Measurements from ENCODE around the gene CACNA1H.

CACNA1H gene

DNA sequence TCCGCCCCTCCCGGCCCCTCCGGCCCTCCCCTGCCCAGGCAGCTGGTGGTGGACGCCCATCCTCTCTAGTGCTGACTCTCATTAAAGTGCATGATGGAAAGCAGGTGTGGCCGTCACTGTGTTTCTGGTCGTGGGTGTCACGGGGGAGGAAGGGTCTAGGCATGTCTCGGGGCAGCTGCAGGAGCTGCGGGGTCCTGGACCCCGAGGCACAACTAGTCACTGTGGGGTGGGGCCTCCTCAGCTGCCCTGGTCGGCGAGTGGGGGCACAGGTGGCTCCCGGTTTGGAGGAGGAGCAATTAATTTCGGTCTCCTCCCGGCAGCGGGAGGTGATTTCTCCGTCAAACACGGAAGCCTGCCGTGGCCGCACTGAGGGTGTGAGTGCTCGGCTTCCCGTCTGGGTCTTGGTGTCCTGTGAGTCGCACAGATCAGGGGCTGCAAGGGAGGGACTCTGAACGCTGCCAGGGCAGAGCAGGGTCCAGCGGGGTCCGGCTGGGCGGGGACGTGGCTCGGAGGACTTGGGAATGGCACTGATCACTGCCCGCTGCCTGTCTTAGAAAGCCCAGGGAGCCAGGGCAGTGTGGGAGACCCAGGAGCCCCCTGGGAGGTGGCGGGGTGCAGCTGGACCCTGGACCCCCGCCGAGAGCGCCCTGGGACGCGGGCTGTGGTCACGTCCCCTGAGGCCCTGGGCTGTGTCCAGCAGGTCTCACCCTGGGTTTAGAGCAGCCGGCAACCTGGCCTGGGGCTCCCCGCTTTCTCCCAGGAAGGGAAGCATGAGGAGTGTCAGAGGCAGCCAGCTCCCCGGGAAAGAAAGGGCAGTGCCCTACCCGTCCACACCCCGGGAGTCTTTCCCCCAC, 106.2 kb downstream of the CACNA1H start:
- Histone ChIP-seq H3K27ac (ENCODE audit: low read depth, low read length) (no peak overlapping the region), H3K4me3 (ENCODE audit: insufficient read depth, low read length, poor library complexity, severe bottlenecking) (no peak overlapping the region), H3K36me3 (ENCODE audit: low read length) (no peaks in the 10 kb centered on the region), H3F3A (ENCODE audit: insufficient read depth) (no peaks in the 10 kb centered on the region), H3K27me3 (ENCODE audit: low read length) (no peaks in the 10 kb centered on the region), H2AFZ (ENCODE audit: low read depth, low read length, severe bottlenecking) (no peak overlapping the region), H3K9me2 (replicated peaks; ENCODE audit: insufficient read depth, low read length) (no peaks in the 10 kb centered on the region), H3K9me3 (ENCODE audit: insufficient read depth, low read length) (0 out of 2 replicates have a peak, but pooled peaks cover under 1% of the 10 kb centered on the region), H3K4me2 (ENCODE audit: low read depth, low read length, poor library complexity, severe bottlenecking) (no peak overlapping the region), H3K9ac (ENCODE audit: low read length) (no peak overlapping the region), H3K79me2 (ENCODE audit: insufficient read depth, low read length) (no peaks in the 10 kb centered on the region), H4K20me1 (ENCODE audit: low read depth, low read length) (no peaks in the 10 kb centered on the region)
- TF ChIP-seq, protein P1, sequence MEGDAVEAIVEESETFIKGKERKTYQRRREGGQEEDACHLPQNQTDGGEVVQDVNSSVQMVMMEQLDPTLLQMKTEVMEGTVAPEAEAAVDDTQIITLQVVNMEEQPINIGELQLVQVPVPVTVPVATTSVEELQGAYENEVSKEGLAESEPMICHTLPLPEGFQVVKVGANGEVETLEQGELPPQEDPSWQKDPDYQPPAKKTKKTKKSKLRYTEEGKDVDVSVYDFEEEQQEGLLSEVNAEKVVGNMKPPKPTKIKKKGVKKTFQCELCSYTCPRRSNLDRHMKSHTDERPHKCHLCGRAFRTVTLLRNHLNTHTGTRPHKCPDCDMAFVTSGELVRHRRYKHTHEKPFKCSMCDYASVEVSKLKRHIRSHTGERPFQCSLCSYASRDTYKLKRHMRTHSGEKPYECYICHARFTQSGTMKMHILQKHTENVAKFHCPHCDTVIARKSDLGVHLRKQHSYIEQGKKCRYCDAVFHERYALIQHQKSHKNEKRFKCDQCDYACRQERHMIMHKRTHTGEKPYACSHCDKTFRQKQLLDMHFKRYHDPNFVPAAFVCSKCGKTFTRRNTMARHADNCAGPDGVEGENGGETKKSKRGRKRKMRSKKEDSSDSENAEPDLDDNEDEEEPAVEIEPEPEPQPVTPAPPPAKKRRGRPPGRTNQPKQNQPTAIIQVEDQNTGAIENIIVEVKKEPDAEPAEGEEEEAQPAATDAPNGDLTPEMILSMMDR (IDR thresholded peaks at IDR 0.05; ENCODE audit: insufficient read depth, low read length, poor library complexity, severe bottlenecking), result no peak
- no peak for TF ChIP-seq EZH2phosphoT487 (conservative IDR thresholded peaks at IDR 0.05; ENCODE audit: low read length)

DNA sequence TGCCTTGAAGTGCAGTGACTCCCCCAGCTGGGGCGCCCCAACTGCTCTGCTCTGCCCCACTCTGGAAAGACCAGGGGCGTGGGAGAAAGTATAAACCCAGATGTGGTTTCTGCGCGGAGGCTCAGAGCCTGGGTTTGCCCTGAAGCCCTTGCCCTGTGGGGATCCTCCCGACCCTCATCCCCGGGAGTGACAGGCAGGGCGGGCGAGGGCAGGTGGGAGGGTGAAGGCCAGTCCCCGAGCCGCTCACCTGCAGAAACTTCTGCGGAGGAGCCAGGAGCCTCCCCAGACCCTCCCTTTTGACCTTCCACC, 106.8 kb downstream of the CACNA1H start:
- Histone ChIP-seq H3K9me3 (ENCODE audit: insufficient read depth, low read length) (0 out of 2 replicates have a peak, but pooled peaks cover 6% of the 10 kb centered on the region), H4K20me1 (ENCODE audit: low read depth, low read length) (no peaks in the 10 kb centered on the region), H3K9me2 (replicated peaks; ENCODE audit: insufficient read depth, low read length) (no peaks in the 10 kb centered on the region), H3K36me3 (ENCODE audit: low read length) (no peaks in the 10 kb centered on the region), H3K27me3 (ENCODE audit: low read length) (no peaks in the 10 kb centered on the region), H3K79me2 (ENCODE audit: insufficient read depth, low read length) (no peaks in the 10 kb centered on the region), H3K4me3 (ENCODE audit: insufficient read depth, low read length, poor library complexity, severe bottlenecking) (no peak overlapping the region), H3K4me2 (ENCODE audit: low read depth, low read length, poor library complexity, severe bottlenecking) (no peak overlapping the region), H3F3A (ENCODE audit: insufficient read depth) (no peaks in the 10 kb centered on the region), H2AFZ (ENCODE audit: low read depth, low read length, severe bottlenecking) (no peak overlapping the region), H3K9ac (ENCODE audit: low read length) (no peak overlapping the region), H3K27ac (ENCODE audit: low read depth, low read length) (no peak overlapping the region)
- TF ChIP-seq, protein P1 (IDR thresholded peaks at IDR 0.05; ENCODE audit: insufficient read depth, low read length, poor library complexity, severe bottlenecking), result no peak
- TF ChIP-seq EZH2phosphoT487 (conservative IDR thresholded peaks at IDR 0.05; ENCODE audit: low read length), result no peak

- no peaks in the 10 kb centered on the region for H3F3A ChIP-seq (ENCODE audit: insufficient read depth)
- TF ChIP-seq EZH2phosphoT487 (conservative IDR thresholded peaks at IDR 0.05; ENCODE audit: low read length), result no peak
- TF ChIP-seq, protein P1 (IDR thresholded peaks at IDR 0.05; ENCODE audit: insufficient read depth, low read length, poor library complexity, severe bottlenecking), result no peak
- H3K9me3 ChIP-seq (ENCODE audit: insufficient read depth, low read length), result 0 out of 2 replicates have a peak, but pooled peaks cover 9% of the 10 kb centered on the region
- H3K27me3 ChIP-seq (ENCODE audit: low read length), result no peaks in the 10 kb centered on the region
- H3K9me2 ChIP-seq (replicated peaks; ENCODE audit: insufficient read depth, low read length), result no peaks in the 10 kb centered on the region
- H3K27ac ChIP-seq (ENCODE audit: low read depth, low read length), result no peak overlapping the region
- H2AFZ ChIP-seq (ENCODE audit: low read depth, low read length, severe bottlenecking), result no peak overlapping the region
- no peak overlapping the region for H3K4me2 ChIP-seq (ENCODE audit: low read depth, low read length, poor library complexity, severe bottlenecking)
- H3K79me2 ChIP-seq (ENCODE audit: insufficient read depth, low read length), result no peaks in the 10 kb centered on the region
- H4K20me1 ChIP-seq (ENCODE audit: low read depth, low read length), result no peaks in the 10 kb centered on the region
- no peak overlapping the region for H3K9ac ChIP-seq (ENCODE audit: low read length)
- no peak overlapping the region for H3K4me3 ChIP-seq (ENCODE audit: insufficient read depth, low read length, poor library complexity, severe bottlenecking)
- H3K36me3 ChIP-seq (ENCODE audit: low read length), result no peaks in the 10 kb centered on the region
Measured at GRCh38 chr16:1260101-1260680, 107.3 kb downstream of the CACNA1H start.

All from SU-DHL-6 (cell line).